ENCODE results near the gene ABCA7.

The ABCA7 gene

GRCh38 chr19:1097810-1098176 is 57.9 kb downstream of the ABCA7 start:
- FAIRE-seq (no peak), DNase-seq (ENCODE audit: insufficient read length, low spot score) (no peak)
- TF ChIP-seq POLR2A (IDR thresholded peaks at IDR 0.05; ENCODE audit: low read depth, low read length) = no peak

- TF ChIP-seq POLR2A (IDR thresholded peaks at IDR 0.05; ENCODE audit: low read depth, low read length) = no peak
- no peak for FAIRE-seq
- DNase-seq (ENCODE audit: insufficient read length, low spot score) = no peak
These were observed 58.5 kb downstream of the ABCA7 start for GRCh38 chr19:1098177-1099051.

GRCh38 chr19:1101337-1101698 is 61.4 kb downstream of the ABCA7 start:
- TF ChIP-seq POLR2A (IDR thresholded peaks at IDR 0.05; ENCODE audit: low read depth, low read length) = no peak
- DNase-seq (ENCODE audit: insufficient read length, low spot score) (no peak), FAIRE-seq (no peak)

GRCh38 chr19:1102407-1103131 is 62.7 kb downstream of the ABCA7 start:
- FAIRE-seq (peak; percentile 15), DNase-seq (ENCODE audit: insufficient read length, low spot score) (peak; percentile 80)
- no peak for TF ChIP-seq POLR2A (IDR thresholded peaks at IDR 0.05; ENCODE audit: low read depth, low read length)

GRCh38 chr19:1103132-1103707 is 63.3 kb downstream of the ABCA7 start:
- TF ChIP-seq POLR2A (IDR thresholded peaks at IDR 0.05; ENCODE audit: low read depth, low read length) = no peak
- DNase-seq (ENCODE audit: insufficient read length, low spot score) (no peak), FAIRE-seq (no peak)

- DNase-seq (ENCODE audit: insufficient read length, low spot score) = peak; percentile 97
- TF ChIP-seq POLR2A (IDR thresholded peaks at IDR 0.05; ENCODE audit: low read depth, low read length) = peak; percentile 98
- peak; percentile 69 for FAIRE-seq
These were observed 63.9 kb downstream of the ABCA7 start, which contains the start of gene GPX4 for GRCh38 chr19:1103708-1104310. TSS of gene GPX4 (plus strand) at chr19:1103994. CDS start at chr19:1104044, 50 bp downstream.

GRCh38 chr19:1104311-1105007 is 64.6 kb downstream of the ABCA7 start:
- TF ChIP-seq POLR2A (IDR thresholded peaks at IDR 0.05; ENCODE audit: low read depth, low read length) = 0 out of 2 replicates have a peak, but pooled peaks have one; percentile 9
- DNase-seq (ENCODE audit: insufficient read length, low spot score) (peak; percentile 71), FAIRE-seq (no peak)

GRCh38 chr19:1105008-1105872 is 65.3 kb downstream of the ABCA7 start:
- DNase-seq (ENCODE audit: insufficient read length, low spot score) (no peak), FAIRE-seq (no peak)
- no peak for TF ChIP-seq POLR2A (IDR thresholded peaks at IDR 0.05; ENCODE audit: low read depth, low read length)

GRCh38 chr19:1105873-1106840 is 66.2 kb downstream of the ABCA7 start:
- TF ChIP-seq POLR2A (IDR thresholded peaks at IDR 0.05; ENCODE audit: low read depth, low read length) = no peak
- FAIRE-seq (no peak), DNase-seq (ENCODE audit: insufficient read length, low spot score) (no peak)

GRCh38 chr19:1106841-1107660 is 67.1 kb downstream of the ABCA7 start:
- peak; percentile 72 for DNase-seq (ENCODE audit: insufficient read length, low spot score)
- FAIRE-seq = no peak
- TF ChIP-seq POLR2A (IDR thresholded peaks at IDR 0.05; ENCODE audit: low read depth, low read length) = no peak
